Anterior cingulate cortex (tissue), 58 donors: ENCODE data around the gene ACTL6B.
"Not testable (repeated sequence)": the region's sequence is repeated elsewhere in the genome, so short reads cannot be mapped to it uniquely, and the experiment has no call there.

ENCODE experiments used
- DNase-seq, 58 donors: peaks; one replicate each; lab custom pipeline; 2025; lab: John Stamatoyannopoulos, UW

Gene ACTL6B

DNA sequence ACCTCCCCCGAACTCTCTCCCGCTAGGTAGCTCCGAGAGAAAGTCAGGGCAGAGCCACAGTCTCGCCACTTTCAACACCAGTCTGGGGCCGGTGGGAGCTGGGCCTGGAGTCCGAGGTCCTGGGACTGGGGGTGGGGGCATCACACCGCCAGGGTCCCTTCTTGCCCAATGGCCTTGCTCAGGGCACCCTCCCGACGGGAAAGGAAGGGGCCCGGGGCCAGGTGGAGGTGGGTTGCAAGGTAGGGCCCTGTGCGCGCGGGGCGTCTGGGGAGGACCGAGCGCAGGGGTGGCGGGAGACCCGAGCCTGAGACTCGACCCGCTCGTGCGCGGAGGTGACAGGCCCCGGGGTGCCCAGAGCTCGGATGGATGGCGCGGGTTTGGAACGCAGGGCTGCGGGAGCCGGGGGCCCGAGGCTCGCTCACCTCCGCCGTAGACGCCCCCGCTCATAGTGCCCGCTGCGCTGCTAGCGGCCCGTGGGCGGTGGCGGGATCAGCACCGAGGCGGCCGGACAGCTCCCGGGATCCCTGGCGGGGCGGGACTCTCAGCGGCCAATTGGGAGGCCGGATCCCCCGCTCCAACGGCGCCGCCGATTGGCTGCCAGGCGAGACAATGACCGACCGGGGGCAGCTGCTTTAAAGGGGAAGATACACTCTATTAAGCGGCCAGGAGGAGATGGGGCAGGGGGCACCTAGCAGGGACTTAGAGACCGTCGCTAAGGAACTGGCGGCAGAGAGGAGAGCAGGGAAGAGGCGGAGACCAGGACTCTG is at the start of gene ACTL6B:
TSS of gene ACTL6B (minus strand) at position 541 of the 767 bp plus-strand sequence. CDS start at position 447, 94 bp downstream.
- DNase-seq: peak in 57 of 58 donors; percentile 16 to 90 (median 62)

DNA sequence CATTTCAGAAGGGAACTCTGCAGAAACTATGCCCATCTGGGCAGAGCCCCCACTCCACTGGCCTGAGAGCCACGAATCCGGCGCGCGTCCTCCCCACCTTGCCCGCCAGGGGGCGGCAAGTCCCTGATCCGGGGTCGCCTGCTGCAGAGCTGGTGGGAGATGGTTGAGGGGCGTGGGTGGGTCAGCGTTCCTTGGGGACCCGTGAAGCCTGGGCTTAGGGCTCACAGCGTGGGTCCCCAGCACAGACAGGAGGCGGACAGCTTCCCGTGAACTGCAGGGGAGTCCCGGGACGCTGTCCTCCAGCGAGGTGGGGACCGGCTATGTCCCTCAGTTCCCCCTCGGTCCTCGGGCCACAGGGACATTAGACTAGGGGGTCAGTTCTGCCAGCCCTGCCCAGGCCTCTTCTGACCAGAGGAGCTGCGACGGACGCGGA is 49.1 kb upstream of the ACTL6B start:
- peak in 56 of 58 donors; percentile 19 to 82 (median 64) for DNase-seq

DNA sequence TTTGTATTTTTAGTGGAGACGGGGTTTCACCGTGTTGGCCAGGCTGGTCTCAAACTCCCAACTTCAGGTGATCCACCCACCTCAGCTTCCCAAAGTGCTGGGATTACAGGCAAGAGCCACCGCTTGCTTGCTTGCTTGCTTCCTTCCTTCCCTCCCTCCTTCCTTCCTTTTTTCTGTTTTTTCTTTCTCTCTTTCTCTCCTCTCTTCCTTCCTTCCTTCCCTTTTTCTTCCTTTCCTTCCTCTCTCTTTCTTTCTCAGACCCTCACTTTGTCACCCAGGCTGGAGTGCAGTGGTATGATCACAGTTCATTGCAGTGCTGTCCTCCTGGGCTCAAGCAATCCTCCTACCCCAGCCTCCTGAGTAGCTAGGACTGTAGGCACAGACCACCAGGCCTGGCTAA is 44.8 kb upstream of the ACTL6B start:
- DNase-seq: not testable (repeated sequence)

- DNase-seq: no peak
Observed at GRCh38 chr7:100699018-100699417, 42.8 kb upstream of the ACTL6B start.

GRCh38 chr7:100696123-100696521 is 39.9 kb upstream of the ACTL6B start:
- no peak for DNase-seq

DNA sequence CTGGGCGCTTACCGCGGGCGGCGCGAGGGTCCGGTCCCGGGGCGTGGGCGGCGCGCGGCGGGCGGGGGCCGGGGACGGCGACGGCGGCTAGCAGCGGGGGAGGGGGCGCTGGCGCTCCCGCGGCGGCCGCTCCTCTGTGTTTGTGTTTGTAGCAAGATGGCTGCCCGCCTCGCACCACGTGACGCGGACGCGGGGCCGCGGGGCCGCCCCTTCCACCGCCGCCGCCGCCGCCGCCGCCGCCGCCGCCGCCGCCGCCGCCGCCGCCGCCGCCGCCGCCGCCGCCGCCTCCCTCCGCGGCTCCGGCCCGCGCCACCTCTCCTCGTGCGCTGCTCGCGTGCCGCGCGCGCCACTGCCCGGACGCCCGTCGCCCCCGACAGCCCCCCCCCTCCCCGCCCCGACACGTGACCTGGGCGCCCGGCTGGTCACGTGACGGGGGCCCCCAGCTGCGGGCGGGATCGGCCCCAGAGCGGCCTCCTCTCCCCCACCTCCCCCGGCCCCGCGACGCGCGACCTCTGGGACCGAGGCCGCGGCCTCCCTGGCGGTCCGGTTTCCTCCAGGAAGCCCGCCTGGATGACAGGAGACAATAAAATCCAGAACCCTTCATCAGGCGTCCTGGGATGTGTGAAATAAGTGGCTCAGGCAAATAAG is 38.0 kb upstream of the ACTL6B start, which contains the start of gene GIGYF1:
TSS of gene GIGYF1 (minus strand) at position 153 of the 648 bp plus-strand sequence. CDS start 6,012 bp downstream, outside the sequence.
- DNase-seq: peak in 54 of 58 donors; percentile 6 to 85 (median 68)

GRCh38 chr7:100693312-100694097 is 37.3 kb upstream of the ACTL6B start:
- DNase-seq: no peak

DNA sequence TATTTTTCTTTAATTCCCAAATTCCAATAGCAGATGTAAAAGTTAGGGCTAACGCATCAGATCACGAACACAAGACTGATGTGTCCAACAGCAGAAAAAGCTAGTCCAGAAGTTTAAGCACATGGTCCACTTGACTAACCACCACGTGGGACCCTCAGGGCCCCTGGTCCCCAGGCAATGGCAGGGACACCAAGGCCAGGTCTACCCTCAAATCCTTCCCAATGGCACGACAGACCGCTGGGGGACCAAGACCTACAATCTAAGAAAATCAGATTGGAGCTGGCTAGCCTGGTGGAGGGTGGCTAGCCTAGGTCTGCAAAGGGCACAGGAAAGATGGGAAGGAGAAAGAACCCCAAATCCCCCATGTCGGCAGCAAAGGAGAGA is 36.3 kb upstream of the ACTL6B start:
- no peak for DNase-seq

DNA sequence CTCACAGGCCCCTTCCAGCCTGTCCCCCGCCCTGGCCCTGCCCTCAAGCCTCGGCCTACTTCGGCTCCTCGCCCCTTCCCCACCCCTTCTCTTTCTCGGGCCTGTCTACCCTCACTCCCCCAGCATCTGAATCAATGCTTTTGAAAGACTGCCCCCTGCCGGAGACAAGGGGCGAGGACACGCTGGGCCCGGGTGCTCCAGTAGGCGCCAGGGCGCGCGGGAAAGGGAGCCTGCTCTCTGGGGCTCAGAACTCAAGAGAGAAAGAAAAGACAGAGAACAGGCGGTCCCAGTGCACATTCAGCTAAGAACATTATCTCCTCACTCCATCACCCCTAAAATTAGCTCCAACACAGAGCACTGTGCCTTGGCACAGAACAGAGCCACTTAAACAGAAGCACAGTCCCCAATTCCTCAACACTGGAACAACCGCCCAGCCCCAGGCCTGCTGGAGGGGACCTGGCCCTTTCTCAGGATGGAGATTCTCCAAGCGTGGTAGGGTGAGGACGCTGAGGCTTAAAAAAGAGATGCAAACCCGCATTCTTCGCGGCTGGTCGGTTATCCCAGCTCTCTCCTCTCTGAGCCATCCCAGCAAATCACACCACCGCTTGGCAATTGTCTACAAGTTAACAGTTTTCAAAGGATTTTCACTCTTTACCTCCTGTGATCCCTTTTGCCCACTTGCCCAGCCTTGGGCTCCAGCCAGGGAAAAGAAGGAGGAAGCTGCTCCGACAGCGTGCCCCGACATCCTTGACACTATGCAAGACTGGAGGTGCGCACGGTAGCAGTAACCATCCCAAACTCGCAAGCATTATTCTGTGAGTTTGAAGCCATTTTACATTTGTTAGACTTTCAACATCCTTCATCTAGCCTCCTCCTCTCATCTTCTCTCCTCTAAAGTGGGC is 35.7 kb upstream of the ACTL6B start:
- DNase-seq: peak in 55 of 58 donors; percentile 12 to 89 (median 61)

- no peak for DNase-seq
Observed at GRCh38 chr7:100689230-100690135, 33.2 kb upstream of the ACTL6B start.

DNA sequence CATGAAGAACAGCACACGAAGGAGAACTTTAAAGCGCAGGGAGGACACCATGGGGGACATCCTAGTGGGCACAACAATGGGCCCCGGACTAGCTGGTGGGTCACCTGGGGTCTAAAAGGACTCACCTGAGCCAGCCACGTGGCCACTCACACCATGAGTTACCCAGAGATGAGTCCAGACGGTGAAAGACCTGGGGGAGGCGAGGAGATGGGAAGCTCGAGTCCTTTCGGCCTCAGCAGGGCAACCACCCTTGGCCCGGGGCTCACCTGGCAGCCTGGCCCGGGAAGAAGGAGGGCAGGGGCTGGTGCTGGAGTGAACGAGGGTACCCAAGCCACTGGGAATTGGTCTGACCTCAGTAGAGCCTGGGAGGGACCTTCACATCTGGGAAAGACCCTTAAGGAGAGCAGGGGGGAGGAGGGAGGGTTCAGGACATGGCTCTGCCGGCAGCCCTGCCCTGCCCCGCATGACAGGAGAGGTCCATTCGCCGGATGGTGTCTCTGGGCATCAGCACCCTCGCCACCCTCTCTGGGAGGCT is 32.1 kb upstream of the ACTL6B start:
- no peak for DNase-seq

- no peak for DNase-seq
Observed at GRCh38 chr7:100687751-100688300, 31.6 kb upstream of the ACTL6B start.

DNA sequence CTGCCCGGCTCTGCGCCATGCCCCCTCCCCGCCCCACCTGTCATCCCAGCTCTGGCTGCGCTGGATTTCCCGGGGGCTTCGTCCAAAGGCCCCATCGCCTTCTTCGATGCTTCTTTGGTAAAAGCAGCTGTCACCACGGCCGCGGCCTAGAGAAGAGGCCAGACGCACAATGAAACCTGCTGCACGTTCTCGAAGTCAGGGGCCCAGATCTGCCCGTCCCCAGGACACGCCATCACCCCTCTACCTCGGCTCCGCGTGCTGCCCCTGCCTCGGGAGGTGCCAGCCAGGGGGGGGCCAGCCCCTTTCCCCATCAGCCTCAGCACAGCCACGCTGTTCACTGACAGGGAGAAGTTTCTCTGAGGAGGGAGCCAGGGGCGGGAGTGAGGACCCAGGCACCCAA is 31.0 kb upstream of the ACTL6B start:
- no peak for DNase-seq

GRCh38 chr7:100686822-100687211 is 30.6 kb upstream of the ACTL6B start:
- DNase-seq: no peak

- no peak for DNase-seq
Observed at GRCh38 chr7:100686201-100686821, 30.1 kb upstream of the ACTL6B start.

- DNase-seq: no peak
Observed at GRCh38 chr7:100685631-100686145, 29.4 kb upstream of the ACTL6B start.

GRCh38 chr7:100685049-100685605 is 28.9 kb upstream of the ACTL6B start:
- DNase-seq: no peak
